Mesothelial cell of epicardium (in vitro differentiated cells): ENCODE data around the gene SMPD3. TPM values are rescaled to one million over a fixed set of nuclear protein-coding genes. Genes with fewer than 3 reads are reported as not detected.

Experiments used
- DNase-seq, 2 experiments: peaks; one replicate each; pipeline ENCODE4 v3.0.0; 2021; ENCODE audit warnings: low spot score in 2 of 2; ENCODE audit not compliant: unreplicated experiment in 2 of 2
- H3K27ac Mint-ChIP-seq: 2 replicates; pipeline ENCODE4 v1.8.0; 2021; ENCODE audit warnings: mixed read lengths
- H3K27me3 Mint-ChIP-seq: 2 replicates; pipeline ENCODE4 v1.8.0; 2021; ENCODE audit warnings: low read depth, mixed read lengths
- H3K36me3 Mint-ChIP-seq: 2 replicates; pipeline ENCODE4 v1.8.0; 2021; ENCODE audit warnings: mixed read lengths
- H3K4me1 Mint-ChIP-seq: 2 replicates; pipeline ENCODE4 v1.8.0; 2021; ENCODE audit warnings: mixed read lengths
- H3K4me3 Mint-ChIP-seq: 2 replicates; pipeline ENCODE4 v1.8.0; 2021; ENCODE audit warnings: mild to moderate bottlenecking, moderate library complexity, mixed read lengths
- H3K9me3 Mint-ChIP-seq: 2 replicates; pipeline ENCODE4 v1.8.0; 2021; ENCODE audit warnings: mixed read lengths
- total RNA-seq: library from RNA; stranded (reverse); gene quantifications from 3 replicates; pipeline ENCODE4 v1.2.1, GENCODE V29; 2021
- TF ChIP-seq, protein P1 (sequence below): fragments of 200-600 bp; sonication (generic); IDR thresholded peaks from one replicate; pipeline ENCODE4 v1.5.0; 2021; ENCODE audit warnings: antibody characterized with exemption; ENCODE audit not compliant: unreplicated experiment

Gene SMPD3
- total RNA-seq, 1 donor from 2014 or later, result 0.20 TPM

DNA sequence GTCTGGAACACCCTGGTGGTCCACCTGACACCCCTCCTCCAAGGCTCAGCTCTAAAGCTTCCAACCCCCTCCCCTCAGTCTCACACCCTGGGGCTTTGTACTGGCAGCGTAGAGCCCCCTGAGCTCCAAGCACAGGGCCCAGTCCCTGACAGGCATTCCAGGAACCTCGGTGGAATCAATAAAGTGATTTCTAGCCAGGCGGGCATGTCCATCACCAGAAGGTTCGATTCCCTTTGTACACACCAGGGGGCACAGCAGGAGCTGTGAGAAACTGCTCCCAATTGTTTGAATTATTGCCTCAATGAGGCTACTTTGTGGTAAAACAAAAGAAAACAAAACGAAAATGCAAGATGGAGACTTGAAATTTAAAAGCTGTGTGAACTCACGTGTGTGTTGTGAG is 51.8 kb downstream of the SMPD3 start:
- H3K4me1 Mint-ChIP-seq, result no peaks in the 10 kb centered on the region
- TF ChIP-seq, protein P1, sequence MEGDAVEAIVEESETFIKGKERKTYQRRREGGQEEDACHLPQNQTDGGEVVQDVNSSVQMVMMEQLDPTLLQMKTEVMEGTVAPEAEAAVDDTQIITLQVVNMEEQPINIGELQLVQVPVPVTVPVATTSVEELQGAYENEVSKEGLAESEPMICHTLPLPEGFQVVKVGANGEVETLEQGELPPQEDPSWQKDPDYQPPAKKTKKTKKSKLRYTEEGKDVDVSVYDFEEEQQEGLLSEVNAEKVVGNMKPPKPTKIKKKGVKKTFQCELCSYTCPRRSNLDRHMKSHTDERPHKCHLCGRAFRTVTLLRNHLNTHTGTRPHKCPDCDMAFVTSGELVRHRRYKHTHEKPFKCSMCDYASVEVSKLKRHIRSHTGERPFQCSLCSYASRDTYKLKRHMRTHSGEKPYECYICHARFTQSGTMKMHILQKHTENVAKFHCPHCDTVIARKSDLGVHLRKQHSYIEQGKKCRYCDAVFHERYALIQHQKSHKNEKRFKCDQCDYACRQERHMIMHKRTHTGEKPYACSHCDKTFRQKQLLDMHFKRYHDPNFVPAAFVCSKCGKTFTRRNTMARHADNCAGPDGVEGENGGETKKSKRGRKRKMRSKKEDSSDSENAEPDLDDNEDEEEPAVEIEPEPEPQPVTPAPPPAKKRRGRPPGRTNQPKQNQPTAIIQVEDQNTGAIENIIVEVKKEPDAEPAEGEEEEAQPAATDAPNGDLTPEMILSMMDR, result peak; percentile 46
- no peak overlapping the region for H3K4me3 Mint-ChIP-seq
- DNase-seq, result no peak
- no peaks in the 10 kb centered on the region for H3K9me3 Mint-ChIP-seq
- peaks cover 4% of the 10 kb centered on the region for H3K27me3 Mint-ChIP-seq
- no peak overlapping the region for H3K27ac Mint-ChIP-seq
- H3K36me3 Mint-ChIP-seq, result no peaks in the 10 kb centered on the region

DNA sequence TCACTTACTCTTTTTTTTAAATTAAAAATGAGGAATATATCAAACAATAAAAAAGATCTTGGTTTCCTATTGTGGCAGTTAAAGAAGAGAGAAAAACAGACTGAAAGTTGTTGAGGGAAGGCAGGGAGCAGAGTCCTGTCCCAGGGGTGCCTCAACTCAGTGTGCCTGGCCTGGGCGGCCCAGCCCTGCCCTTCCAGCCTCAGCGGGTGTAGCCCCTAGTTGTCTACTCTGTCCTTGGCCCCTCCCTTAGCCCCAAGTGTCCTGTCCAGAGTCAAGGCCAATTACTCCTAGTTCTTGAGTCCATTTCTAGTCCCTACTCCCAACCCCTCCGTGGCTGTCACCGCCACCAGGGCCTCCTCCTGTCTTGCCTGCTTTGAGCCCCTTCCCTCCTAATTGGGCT is 52.5 kb downstream of the SMPD3 start:
- Mint-ChIP-seq H3K4me3 (no peak overlapping the region), H3K36me3 (no peaks in the 10 kb centered on the region), H3K27me3 (peaks cover 4% of the 10 kb centered on the region), H3K9me3 (no peaks in the 10 kb centered on the region), H3K27ac (no peak overlapping the region), H3K4me1 (no peaks in the 10 kb centered on the region)
- TF ChIP-seq, protein P1, result no peak
- DNase-seq, result no peak

DNA sequence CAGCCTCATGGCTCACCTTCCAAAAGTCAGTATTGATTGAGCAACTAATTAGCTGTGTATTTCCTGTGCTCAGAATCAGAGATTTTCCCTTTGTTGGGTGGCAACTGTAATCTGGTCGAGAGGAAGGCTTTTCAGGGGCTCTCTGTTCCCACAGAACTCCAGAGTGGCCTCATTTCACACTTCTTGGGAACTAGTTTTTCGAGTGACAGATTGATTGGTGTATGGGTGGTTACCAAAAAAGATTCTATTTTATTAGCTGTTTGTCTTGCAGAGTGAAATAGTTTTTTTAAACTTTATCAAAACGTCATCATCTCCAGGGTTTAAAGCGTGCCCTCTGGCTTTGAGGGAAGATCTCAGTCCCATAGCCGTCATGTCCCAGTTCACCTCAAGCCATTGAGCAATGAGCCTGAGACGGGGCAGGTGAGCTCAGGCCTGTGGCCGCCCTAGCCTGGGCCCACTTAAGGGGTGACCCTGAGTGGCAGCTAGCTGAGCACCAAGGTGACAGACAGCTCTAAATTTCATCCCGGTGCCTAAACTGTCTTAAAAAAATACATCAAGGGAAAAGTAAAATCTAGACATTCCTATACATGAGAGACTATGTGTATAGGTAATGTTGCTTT is 53.0 kb downstream of the SMPD3 start:
- H3K9me3 Mint-ChIP-seq, result no peaks in the 10 kb centered on the region
- TF ChIP-seq, protein P1, result no peak
- no peak overlapping the region for H3K27ac Mint-ChIP-seq
- H3K4me3 Mint-ChIP-seq, result no peak overlapping the region
- no peaks in the 10 kb centered on the region for H3K4me1 Mint-ChIP-seq
- DNase-seq, result no peak
- peaks cover 4% of the 10 kb centered on the region for H3K27me3 Mint-ChIP-seq
- no peaks in the 10 kb centered on the region for H3K36me3 Mint-ChIP-seq

DNA sequence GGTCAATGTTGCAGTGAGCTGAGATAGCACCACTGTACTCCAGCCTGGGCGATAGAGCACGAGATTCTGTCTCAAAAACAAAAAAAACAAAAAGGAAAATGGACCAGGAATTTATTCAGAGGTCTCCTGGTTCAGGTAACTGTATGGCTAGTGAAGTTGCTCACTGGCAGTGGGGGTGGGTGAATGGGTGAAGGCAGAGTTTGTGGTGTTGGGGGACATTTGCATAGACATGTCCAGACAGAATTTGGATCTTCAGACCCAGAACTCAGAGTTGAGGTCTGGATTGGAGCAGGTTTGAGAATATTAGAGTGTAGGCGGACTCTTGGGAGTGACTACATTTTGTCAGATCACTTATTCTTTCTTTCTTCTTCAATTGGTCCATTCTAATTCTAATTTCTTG is 55.0 kb downstream of the SMPD3 start:
- no peak overlapping the region for H3K27ac Mint-ChIP-seq

DNA sequence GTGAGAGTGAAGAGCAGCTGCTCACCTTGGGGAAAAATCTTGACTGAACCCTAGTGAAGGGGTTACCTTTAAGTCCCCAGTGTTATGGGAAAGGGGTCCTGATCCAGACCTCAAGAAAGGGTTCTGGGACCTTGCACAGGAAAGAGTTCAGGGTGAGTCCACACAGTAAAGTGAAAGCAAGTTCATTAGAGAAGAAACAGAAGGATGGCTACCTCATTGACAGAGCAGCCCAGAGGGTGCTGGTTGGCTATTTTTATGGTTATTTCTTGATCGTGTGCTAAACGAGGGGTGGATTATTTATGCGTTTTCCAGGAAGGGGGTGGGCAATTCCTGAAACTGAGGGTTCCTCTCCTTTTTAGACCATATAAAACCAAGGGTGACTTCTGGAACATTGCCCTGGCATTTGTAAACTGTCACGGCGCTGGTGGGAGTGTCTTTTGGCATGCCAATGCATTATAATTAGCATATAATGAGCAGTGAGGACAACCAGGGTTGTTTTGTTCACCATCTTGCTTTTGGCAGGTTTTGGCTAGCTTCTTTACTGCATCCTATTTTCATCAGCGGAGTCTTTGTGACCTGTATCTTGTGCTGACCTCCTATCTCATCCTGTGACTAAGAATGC is 58.4 kb downstream of the SMPD3 start:
- Mint-ChIP-seq H3K36me3 (no peaks in the 10 kb centered on the region), H3K9me3 (no peaks in the 10 kb centered on the region), H3K27ac (no peak overlapping the region), H3K4me3 (no peak overlapping the region), H3K4me1 (no peaks in the 10 kb centered on the region), H3K27me3 (no peaks in the 10 kb centered on the region)
- no peak for DNase-seq
- TF ChIP-seq, protein P1, result no peak

More for the DNA sequence above, 55.0 kb downstream of the SMPD3 start:
- Mint-ChIP-seq H3K27me3 (peaks cover 4% of the 10 kb centered on the region), H3K9me3 (no peaks in the 10 kb centered on the region), H3K4me1 (no peaks in the 10 kb centered on the region), H3K36me3 (no peaks in the 10 kb centered on the region), H3K4me3 (no peak overlapping the region)
- TF ChIP-seq, protein P1, result no peak
- no peak for DNase-seq
